GM12878 (cell line): Measurements from ENCODE around the gene TECR. TPM values are rescaled to one million over a fixed set of nuclear protein-coding genes. Genes with fewer than 3 reads are reported as not detected.
A peak's percentile ranks its signal among the peaks of the same experiment; 100 is the strongest.

ENCODE experiments used
- ATAC-seq: fragments of 200-7000 bp; cut with Tn5 transposase; 3 replicates; pipeline ENCODE4 v1.9.1; 2020; ENCODE audit warnings: mild to moderate bottlenecking, moderate library complexity
- BruUV-seq: library from RNA; stranded (reverse); fragments of 400-500 nt; replicated peaks from 2 replicates; lab custom pipeline; 2021; lab: Mats Ljungman, UMichigan
- CTCF ChIA-PET: fragments of 300-600 bp; sonication (Branson Sonifier 250); formaldehyde crosslinking; extraction: SDS; loops from one replicate; lab custom pipeline; 2021; ENCODE audit warnings: inconsistent platforms; lab: Yijun Ruan, JAX
- POLR2A ChIA-PET: fragments of 350-600 bp; formaldehyde crosslinking; extraction: SDS; loops from one replicate; lab custom pipeline; 2021; ENCODE audit warnings: inconsistent platforms; lab: Charles Lee
- RAD21 ChIA-PET: fragments of 300-600 bp; sonication (Branson Sonifier 250); formaldehyde crosslinking; loops from one replicate; lab custom pipeline; 2023; ENCODE audit warnings: antibody characterized with exemption; ENCODE audit not compliant: unreplicated experiment; lab: Charles Lee
- SMC1A ChIA-PET: fragments of 300-600 bp; sonication (Branson Sonifier 250); formaldehyde crosslinking; loops from one replicate; lab custom pipeline; 2023; ENCODE audit not compliant: unreplicated experiment, uncharacterized antibody; lab: Charles Lee
- DNase-seq: peaks from one replicate; pipeline ENCODE4 v3.0.0-alpha.2; 2011; ENCODE audit warnings: low read depth, low spot score
- FAIRE-seq: peaks from 3 replicates; lab custom pipeline; 2011; peaks lifted over from hg19 to GRCh38; lab: Jason Lieb, UNC
- H2AFZ ChIP-seq: 2 replicates; pipeline ENCODE4 v1.6.0; 2011; ENCODE audit warnings: low read depth, low read length, control low read depth; ENCODE audit not compliant: control insufficient read depth
- H3K27ac ChIP-seq: 2 replicates; pipeline ENCODE4 v1.5.1; 2011; ENCODE audit warnings: control low read depth; ENCODE audit not compliant: control insufficient read depth, insufficient read depth
- H3K27me3 ChIP-seq, 2 experiments: replicated peaks in 1 of 2; 2 replicates each; pipeline versions ENCODE4 v1.6.0 to v1.6.1; 2011; ENCODE audit warnings: low read length in 1 of 2; ENCODE audit not compliant: control insufficient read depth in 2 of 2, insufficient read depth in 2 of 2
- H3K36me3 ChIP-seq, 2 experiments: 2 replicates each; pipeline ENCODE4 v1.5.1; 2011; ENCODE audit warnings: low read length in 1 of 2; ENCODE audit not compliant: control insufficient read depth in 2 of 2, insufficient read depth in 2 of 2
- H3K4me1 ChIP-seq: 2 replicates; pipeline ENCODE4 v1.6.1; 2011; ENCODE audit warnings: mild to moderate bottlenecking, low read length, moderate library complexity, mixed read lengths; ENCODE audit not compliant: control insufficient read depth, insufficient read depth
- H3K4me2 ChIP-seq: 2 replicates; pipeline ENCODE4 v1.6.0; 2011; ENCODE audit warnings: control low read depth; ENCODE audit not compliant: control insufficient read depth, insufficient read depth
- H3K4me3 ChIP-seq: fragments of 200-600 bp; sonication (generic); 2 replicates; pipeline ENCODE4 v1.5.1; 2016
- H3K79me2 ChIP-seq: 2 replicates; pipeline ENCODE4 v1.6.0; 2011; ENCODE audit warnings: low read length; ENCODE audit not compliant: control insufficient read depth, insufficient read depth
- H3K9ac ChIP-seq: 2 replicates; pipeline ENCODE4 v1.8.0; 2011; ENCODE audit warnings: low read length, control low read depth, mixed read lengths; ENCODE audit not compliant: control insufficient read depth, insufficient read depth
- H3K9me3 ChIP-seq: replicated peaks from 3 replicates; pipeline ENCODE4 v1.5.1; 2011; ENCODE audit warnings: mild to moderate bottlenecking, low read length; ENCODE audit not compliant: control insufficient read depth, insufficient read depth
- H4K20me1 ChIP-seq: 2 replicates; pipeline ENCODE4 v1.6.0; 2011; ENCODE audit not compliant: control insufficient read depth, insufficient read depth
- MYB ChIP-seq: fragments of 150-350 bp; IDR thresholded peaks from 2 replicates; pipeline ENCODE4 v1.6.1; 2014; ENCODE audit warnings: mild to moderate bottlenecking, low read depth, low read length, borderline replicate concordance
- SRF ChIP-seq, 2 experiments: IDR thresholded peaks; 2 replicates each; pipeline ENCODE4 v1.6.1; 2011; ENCODE audit warnings: low read depth in 2 of 2, low read length in 2 of 2, mild to moderate bottlenecking in 1 of 2, moderate library complexity in 1 of 2
- SUZ12 ChIP-seq: fragments of 200-600 bp; sonication (generic); IDR thresholded peaks from one replicate; pipeline ENCODE4 v1.6.1; 2018; ENCODE audit warnings: antibody characterized with exemption, mild to moderate bottlenecking; ENCODE audit not compliant: unreplicated experiment
- TCF3 ChIP-seq: IDR thresholded peaks from 2 replicates; pipeline ENCODE4 v1.6.1; 2012; ENCODE audit warnings: low read depth, mild to moderate bottlenecking, low read length, borderline replicate concordance; ENCODE audit not compliant: insufficient read depth
- YBX1 ChIP-seq: fragments of 450-650 bp; IDR thresholded peaks from 2 replicates; pipeline ENCODE4 v1.6.1; 2016; ENCODE audit warnings: antibody characterized with exemption
- WGBS: methylation state at CpG from one replicate; pipeline ENCODE4 v1.1.6; 2016; ENCODE audit warnings: low lambda C conversion rate; ENCODE audit not compliant: insufficient replicate concordance, insufficient coverage; ENCODE audit errors: missing lambda C conversion rate; 5-methylcytosine and 5-hydroxymethylcytosine counted together
- in situ Hi-C: fragments of 300-500 bp; cut with MboI; formaldehyde crosslinking; loops from 9 replicates; pipeline ENCODE4 v1.14.3; 2018; ENCODE audit warnings: mixed read lengths
- intact Hi-C: fragments of 100-400 bp; cut with micrococcal nuclease; formaldehyde crosslinking; loops from one replicate; pipeline ENCODE4 v1.14.2; 2022; ENCODE audit not compliant: unreplicated experiment
- polyA plus RNA-seq, 11 experiments: library from polyadenylated mRNA; depleted of rRNA in 4 of 11; unstranded in 6 of 11; stranded (reverse) in 5 of 11; fragments of >200 nt; fragmentation: Nextera tagmentation in 4 of 11; fragmentation: Illumina TruSeq in 1 of 11; extraction: Ambion mirVana in 4 of 11; extraction: Trizol in 1 of 11; gene quantifications; 1 replicate in 1 of 11; 2 replicates in 10 of 11; pipeline versions ENCODE4 v1.2.1 to v1.2.3, GENCODE V29; 2011 to 2016; ENCODE audit warnings: inconsistent platforms in 2 of 11, missing spikeins in 2 of 11, low read depth in 1 of 11
- total RNA-seq, 4 experiments: library from RNA; depleted of rRNA in 3 of 4; stranded (reverse); fragments of >200 nt in 3 of 4; fragmentation: Illumina TruSeq in 1 of 4; extraction: Trizol in 1 of 4; gene quantifications; 2 replicates each; pipeline versions ENCODE4 v1.2.1 to v1.2.3, GENCODE V29; 2013 to 2021
- TF ChIP-seq, protein P1 (sequence below): fragments of 450-650 bp; IDR thresholded peaks from 2 replicates; pipeline ENCODE4 v1.6.1; 2016; ENCODE audit warnings: mild to moderate bottlenecking

The TECR gene
- total and polyA plus RNA-seq, 10 of the 15 experiments (the other 5 are each of a cell fraction or from before 2014, with no cell fraction given), result 9.6 to 157 (median 64.2) TPM

DNA sequence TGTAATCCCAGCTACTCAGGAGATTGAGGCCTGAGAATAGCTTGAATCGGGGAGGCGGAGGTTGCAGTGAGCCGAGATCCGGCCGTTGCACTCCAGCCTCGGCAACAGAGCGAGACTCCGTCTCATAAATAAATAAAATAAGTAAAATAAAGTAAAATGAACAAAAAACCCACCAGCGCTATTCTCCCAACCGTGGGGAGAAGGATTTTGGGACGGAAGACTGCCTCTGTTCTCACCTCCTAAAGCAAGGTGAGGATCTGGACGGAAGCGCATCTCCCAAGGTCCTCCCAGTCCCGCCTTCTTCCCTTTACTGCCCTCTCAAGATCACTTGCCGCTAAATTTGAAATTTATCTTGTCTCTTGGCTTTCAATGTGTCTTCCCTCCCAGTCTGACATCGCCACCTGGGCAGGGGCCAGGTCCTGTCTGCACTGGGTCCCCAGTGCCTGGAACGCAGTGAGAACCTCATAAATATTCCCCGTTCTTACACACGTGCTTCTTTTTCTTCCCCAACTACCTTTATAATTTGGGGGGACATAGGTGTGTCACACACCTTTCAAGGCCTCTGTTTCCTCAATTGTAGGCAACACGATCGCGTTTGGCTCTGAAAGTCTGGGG, 10.0 kb upstream of the TECR start:
- Histone ChIP-seq H3K4me3 (no peak overlapping the region), H2AFZ (no peak overlapping the region)
- ATAC-seq, result no peak
- TF ChIP-seq TCF3 (no peak), MYB (no peak), SUZ12 (no peak), SRF (IDR thresholded peaks at IDR 0.05; ENCODE audit: low read depth in 2 of 2, low read length in 2 of 2) (no peak), YBX1 (no peak)
- TF ChIP-seq, protein P1, sequence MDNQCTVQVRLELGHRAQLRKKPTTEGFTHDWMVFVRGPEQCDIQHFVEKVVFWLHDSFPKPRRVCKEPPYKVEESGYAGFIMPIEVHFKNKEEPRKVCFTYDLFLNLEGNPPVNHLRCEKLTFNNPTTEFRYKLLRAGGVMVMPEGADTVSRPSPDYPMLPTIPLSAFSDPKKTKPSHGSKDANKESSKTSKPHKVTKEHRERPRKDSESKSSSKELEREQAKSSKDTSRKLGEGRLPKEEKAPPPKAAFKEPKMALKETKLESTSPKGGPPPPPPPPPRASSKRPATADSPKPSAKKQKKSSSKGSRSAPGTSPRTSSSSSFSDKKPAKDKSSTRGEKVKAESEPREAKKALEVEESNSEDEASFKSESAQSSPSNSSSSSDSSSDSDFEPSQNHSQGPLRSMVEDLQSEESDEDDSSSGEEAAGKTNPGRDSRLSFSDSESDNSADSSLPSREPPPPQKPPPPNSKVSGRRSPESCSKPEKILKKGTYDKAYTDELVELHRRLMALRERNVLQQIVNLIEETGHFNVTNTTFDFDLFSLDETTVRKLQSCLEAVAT, result no peak
- TF ChIP-seq, all 136 proteins: peak for 0
- no peaks in the 10 kb centered on the region for H3K9me3 ChIP-seq
- in situ Hi-C loops (no loop called here), intact Hi-C loops (no loop called here)
- H3K36me3 ChIP-seq, result peaks cover 0 to 11% of the 10 kb centered on the region in 2 experiments; a peak in 3 of 4 replicates
- 96% methylated on average over 22 of the region's 22 CpGs for WGBS
- no peaks in the 10 kb centered on the region for H3K27me3 ChIP-seq
- SMC1A ChIA-PET, result interaction anchor here (1.1 kb wide), 1 partner anchor 9 kb away, joined by 3 read pairs; no protein-coding TSS in a partner anchor
- RAD21 ChIA-PET, result no interaction called here
- peaks cover 9% of the 10 kb centered on the region for H3K4me1 ChIP-seq
- H4K20me1 ChIP-seq, result peaks cover 3% of the 10 kb centered on the region; the same call in 1 of the 2 replicates
- FAIRE-seq (no peak), DNase-seq (no peak)
- H3K4me2 ChIP-seq, result peak overlapping the region; percentile 64; the same call in 1 of the 2 replicates
- H3K79me2 ChIP-seq, result peaks cover 30% of the 10 kb centered on the region
- CTCF ChIA-PET, result interaction anchor here (1.6 to 4.9 kb wide), 2 partner anchors 14 to 38 kb away, joined by 8 to 41 read pairs; no protein-coding TSS in a partner anchor
- no peak overlapping the region for H3K9ac ChIP-seq
- H3K27ac ChIP-seq, result no peak overlapping the region
- POLR2A ChIA-PET, result interaction anchor here (1.6 to 2.7 kb wide), 2 partner anchors 10 to 53 kb away, joined by 3 to 12 read pairs; partner anchors contain the start of genes NDUFB7 and TECR
- BruUV-seq, result no TSS peak
